Neutrophil (primary cell): ENCODE data around the gene RIN3.

Experiments used
- H3K27ac ChIP-seq: fragments of 200-600 bp; sonication (generic); 2 replicates; pipeline ENCODE4 v1.5.1; 2016; ENCODE audit warnings: mild to moderate bottlenecking, moderate library complexity
- H3K27me3 ChIP-seq: fragments of 200-600 bp; sonication (generic); 2 replicates; pipeline ENCODE4 v1.6.0; 2016; ENCODE audit warnings: mild to moderate bottlenecking
- H3K36me3 ChIP-seq: fragments of 200-600 bp; sonication (generic); 2 replicates; pipeline ENCODE4 v1.5.1; 2017
- H3K4me1 ChIP-seq, 2 experiments: fragments of 200-600 bp in 1 of 2; sonication (generic) in 1 of 2; 1 replicate in 1 of 2; 2 replicates in 1 of 2; pipeline versions ENCODE4 v1.5.1 to v1.6.1; 2013 to 2016; ENCODE audit warnings: low read depth in 1 of 2, low read length in 1 of 2, mild to moderate bottlenecking in 1 of 2, moderate library complexity in 1 of 2; ENCODE audit not compliant: control insufficient read depth in 1 of 2, insufficient read depth in 1 of 2
- H3K4me3 ChIP-seq, 2 experiments: fragments of 200-600 bp in 1 of 2; sonication (generic) in 1 of 2; 1 replicate in 1 of 2; 2 replicates in 1 of 2; pipeline ENCODE4 v1.5.1; 2013 to 2016; ENCODE audit warnings: low read depth in 1 of 2, low read length in 1 of 2, mild to moderate bottlenecking in 1 of 2, moderate library complexity in 1 of 2
- H3K9me3 ChIP-seq: fragments of 200-600 bp; sonication (generic); 2 replicates; pipeline ENCODE4 v1.5.1; 2016
- TF ChIP-seq, protein P1 (sequence below): fragments of 200-600 bp; sonication (generic); IDR thresholded peaks from 2 replicates; pipeline ENCODE4 v1.5.1; 2016; ENCODE audit warnings: antibody characterized with exemption

Gene RIN3

GRCh38 chr14:92670643-92671366, 157.2 kb downstream of the RIN3 start:
- Histone ChIP-seq H3K4me3 (peak overlapping the region in 1 of 2 experiments; percentile 45), H3K36me3 (peaks cover 91% of the 10 kb centered on the region), H3K9me3 (no peaks in the 10 kb centered on the region), H3K27ac (peak overlapping the region; percentile 83), H3K4me1 (peaks cover 51 to 58% of the 10 kb centered on the region in 2 experiments), H3K27me3 (no peaks in the 10 kb centered on the region)
- TF ChIP-seq, protein P1, sequence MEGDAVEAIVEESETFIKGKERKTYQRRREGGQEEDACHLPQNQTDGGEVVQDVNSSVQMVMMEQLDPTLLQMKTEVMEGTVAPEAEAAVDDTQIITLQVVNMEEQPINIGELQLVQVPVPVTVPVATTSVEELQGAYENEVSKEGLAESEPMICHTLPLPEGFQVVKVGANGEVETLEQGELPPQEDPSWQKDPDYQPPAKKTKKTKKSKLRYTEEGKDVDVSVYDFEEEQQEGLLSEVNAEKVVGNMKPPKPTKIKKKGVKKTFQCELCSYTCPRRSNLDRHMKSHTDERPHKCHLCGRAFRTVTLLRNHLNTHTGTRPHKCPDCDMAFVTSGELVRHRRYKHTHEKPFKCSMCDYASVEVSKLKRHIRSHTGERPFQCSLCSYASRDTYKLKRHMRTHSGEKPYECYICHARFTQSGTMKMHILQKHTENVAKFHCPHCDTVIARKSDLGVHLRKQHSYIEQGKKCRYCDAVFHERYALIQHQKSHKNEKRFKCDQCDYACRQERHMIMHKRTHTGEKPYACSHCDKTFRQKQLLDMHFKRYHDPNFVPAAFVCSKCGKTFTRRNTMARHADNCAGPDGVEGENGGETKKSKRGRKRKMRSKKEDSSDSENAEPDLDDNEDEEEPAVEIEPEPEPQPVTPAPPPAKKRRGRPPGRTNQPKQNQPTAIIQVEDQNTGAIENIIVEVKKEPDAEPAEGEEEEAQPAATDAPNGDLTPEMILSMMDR, result no peak

- H3K4me1 ChIP-seq, result peaks cover 48 to 53% of the 10 kb centered on the region in 2 experiments
- H3K27ac ChIP-seq, result peak overlapping the region; percentile 95
- H3K9me3 ChIP-seq, result no peaks in the 10 kb centered on the region
- TF ChIP-seq, protein P1, result no peak
- H3K27me3 ChIP-seq, result no peaks in the 10 kb centered on the region
- peaks cover 89% of the 10 kb centered on the region for H3K36me3 ChIP-seq
- H3K4me3 ChIP-seq, result no peak overlapping the region
Observed at GRCh38 chr14:92673601-92674150, 160.1 kb downstream of the RIN3 start.

- H3K27ac ChIP-seq, result peak overlapping the region; percentile 95
- H3K4me3 ChIP-seq, result peak overlapping the region; percentile 32 to 52
- TF ChIP-seq, protein P1, result no peak
- no peaks in the 10 kb centered on the region for H3K27me3 ChIP-seq
- no peaks in the 10 kb centered on the region for H3K9me3 ChIP-seq
- peaks cover 33 to 37% of the 10 kb centered on the region in 2 experiments for H3K4me1 ChIP-seq
- peaks cover 90% of the 10 kb centered on the region for H3K36me3 ChIP-seq
Observed at GRCh38 chr14:92675421-92675820, 161.8 kb downstream of the RIN3 start.

DNA sequence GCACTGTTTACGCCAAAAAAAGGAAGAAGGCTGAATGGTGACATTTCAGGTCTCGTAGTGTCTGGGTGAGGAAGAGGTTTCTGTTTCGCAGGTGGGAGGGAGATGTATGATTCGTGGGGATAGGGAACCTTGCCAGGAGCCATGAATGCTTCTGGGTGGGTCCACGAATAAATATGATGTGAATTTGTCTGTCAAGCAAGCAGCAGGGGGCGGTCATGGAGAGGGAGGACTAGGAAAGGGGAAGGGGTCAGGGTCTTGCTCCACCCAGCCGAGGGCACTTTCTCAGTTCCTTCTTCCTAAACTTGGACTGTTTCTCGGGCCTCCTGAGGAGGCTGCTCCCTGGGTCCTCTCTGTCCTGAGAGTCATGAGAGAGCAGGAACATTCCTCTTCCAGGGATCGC, 162.4 kb downstream of the RIN3 start:
- Histone ChIP-seq H3K4me3 (peak overlapping the region; percentile 32 to 52), H3K4me1 (peaks cover 29 to 37% of the 10 kb centered on the region in 2 experiments), H3K27me3 (no peaks in the 10 kb centered on the region), H3K9me3 (no peaks in the 10 kb centered on the region), H3K36me3 (peaks cover 90% of the 10 kb centered on the region), H3K27ac (peak overlapping the region; percentile 95)
- TF ChIP-seq, protein P1, result no peak

DNA sequence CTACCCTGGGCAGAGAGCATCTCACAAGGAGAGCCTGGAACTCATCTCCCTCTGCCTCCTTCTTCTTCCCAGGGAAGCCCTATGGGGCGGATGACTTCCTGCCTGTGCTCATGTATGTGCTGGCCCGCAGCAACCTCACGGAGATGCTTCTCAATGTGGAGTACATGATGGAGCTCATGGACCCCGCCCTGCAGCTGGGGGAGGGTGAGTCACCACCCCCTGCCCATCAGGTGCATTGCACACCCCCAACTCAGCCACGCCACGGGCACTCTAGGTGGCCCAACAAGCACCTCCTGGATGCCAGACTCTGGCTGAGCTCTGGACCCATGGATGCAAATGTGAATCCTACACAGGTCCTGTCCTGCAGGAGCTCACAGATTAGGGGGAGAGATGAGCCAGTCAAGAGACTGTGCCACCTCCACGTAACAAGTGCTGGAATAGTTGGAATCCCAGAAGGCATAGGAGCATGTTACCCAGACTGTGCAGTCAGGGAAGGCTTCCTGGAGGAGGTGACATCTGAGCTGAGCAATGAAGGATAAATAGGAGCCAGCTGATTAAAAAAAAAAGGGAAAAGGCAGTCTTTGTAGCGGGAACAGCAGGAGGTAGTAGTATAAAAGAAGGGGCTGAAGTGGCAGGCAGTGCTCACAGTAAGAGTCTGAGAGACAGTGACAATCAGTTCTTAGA, 163.0 kb downstream of the RIN3 start:
- Histone ChIP-seq H3K27ac (peak overlapping the region; percentile 95), H3K4me3 (peak overlapping the region; percentile 32 to 52), H3K36me3 (peaks cover 90% of the 10 kb centered on the region), H3K9me3 (no peaks in the 10 kb centered on the region), H3K4me1 (peaks cover 34 to 38% of the 10 kb centered on the region in 2 experiments), H3K27me3 (no peaks in the 10 kb centered on the region)
- TF ChIP-seq, protein P1, result no peak
